Neural progenitor cell (in vitro differentiated cells): ENCODE data around the gene PTP4A2.

Experiments used
- CTCF ChIP-seq: fragments of 200-600 bp; sonication (generic); IDR thresholded peaks from 2 replicates; pipeline ENCODE4 v1.5.1; 2017; ENCODE audit warnings: antibody characterized with exemption, mild to moderate bottlenecking
- EZH2 ChIP-seq: fragments of 200-600 bp; sonication (generic); IDR thresholded peaks from 2 replicates; pipeline ENCODE4 v1.6.1; 2017; ENCODE audit warnings: antibody characterized with exemption, mild to moderate bottlenecking, moderate library complexity
- EZH2phosphoT487 ChIP-seq: fragments of 200-600 bp; sonication (generic); IDR thresholded peaks from 2 replicates; pipeline ENCODE4 v1.6.1; 2017; ENCODE audit warnings: antibody characterized with exemption

DNA sequence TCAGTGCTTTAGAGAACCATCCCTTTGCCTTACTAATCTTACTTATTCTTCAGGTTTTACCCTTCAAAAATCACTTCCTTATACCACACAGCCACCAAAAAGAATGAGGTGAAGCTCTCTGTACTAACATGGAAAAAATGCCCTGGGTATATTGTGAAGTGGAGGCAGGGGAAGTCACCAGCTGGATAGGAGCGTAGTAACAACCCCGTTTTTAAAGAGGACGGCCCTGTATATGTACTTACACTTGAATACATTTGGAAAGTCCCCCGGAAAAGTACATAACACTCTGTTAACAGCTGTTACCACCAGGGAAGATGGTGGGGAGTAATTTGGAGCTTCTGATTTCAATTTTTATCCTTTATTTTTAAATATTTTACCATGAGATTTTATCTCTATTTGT lies 47.3 kb upstream of the PTP4A2 start:
- TF ChIP-seq CTCF (no peak), EZH2phosphoT487 (no peak), EZH2 (no peak)
